Gastroesophageal sphincter (tissue), 3 donors: ENCODE data around the gene ZNF76.

ENCODE experiments used
- CTCF ChIP-seq, 4 experiments: fragments of 200-600 bp in 2 of 4; fragments of 450-650 bp in 2 of 4; sonication (generic) in 1 of 4; IDR thresholded peaks; one replicate each; pipeline ENCODE4 v1.5.1; 2017 to 2019; ENCODE audit warnings: antibody characterized with exemption in 4 of 4, mild to moderate bottlenecking in 2 of 4, moderate library complexity in 2 of 4
- EP300 ChIP-seq: sonication (generic); formaldehyde crosslinking; IDR thresholded peaks from one replicate; pipeline ENCODE4 v1.6.1; 2017; ENCODE audit warnings: antibody characterized with exemption, mild to moderate bottlenecking
- POLR2A ChIP-seq, 2 donors: fragments of 450-650 bp; IDR thresholded peaks; one replicate each; pipeline ENCODE4 v1.6.1; 2017; ENCODE audit warnings: antibody characterized with exemption in 2 of 2, mild to moderate bottlenecking in 2 of 2, moderate library complexity in 1 of 2
- POLR2AphosphoS5 ChIP-seq: sonication (generic); formaldehyde crosslinking; IDR thresholded peaks from one replicate; pipeline ENCODE4 v1.6.1; 2017; ENCODE audit warnings: antibody characterized with exemption

- TF ChIP-seq CTCF (IDR thresholded peaks at IDR 0.05), result no peak
- no peak for TF ChIP-seq EP300
- TF ChIP-seq POLR2A (IDR thresholded peaks at IDR 0.05), result no peak
- TF ChIP-seq POLR2AphosphoS5, result no peak
Observed at GRCh38 chr6:35219683-35220326, 39.7 kb upstream of the ZNF76 start.
